HG03097 (cell line): Measurements from ENCODE around the gene FBXL2.
"Not testable (repeated sequence)": the region's sequence is repeated elsewhere in the genome, so short reads cannot be mapped to it uniquely, and the experiment has no call there.

ENCODE experiments used
- ATAC-seq: cut with Tn5 transposase; IDR thresholded peaks from one replicate; pipeline ENCODE4 v1.9.1; 2021; ENCODE audit not compliant: unreplicated experiment, low FRiP score

Gene FBXL2

DNA sequence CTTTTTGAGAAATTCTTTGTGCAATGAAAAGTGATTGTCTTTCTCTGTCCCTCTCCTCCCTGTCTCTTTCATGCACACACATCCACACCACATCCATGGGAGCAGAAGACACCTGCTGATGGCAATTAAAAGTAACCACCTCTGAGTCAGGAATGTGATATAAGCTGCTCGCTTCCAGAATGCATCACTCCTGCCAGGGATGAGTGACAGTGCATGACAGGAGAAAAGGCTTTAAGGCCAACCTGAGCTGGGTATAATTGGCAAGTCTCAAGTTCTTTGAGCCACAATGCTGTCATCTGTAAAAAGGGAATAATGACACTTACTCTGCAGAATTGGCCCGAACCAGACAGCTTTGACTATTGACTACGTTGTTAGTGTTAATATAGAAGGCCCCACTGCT is 103.4 kb downstream of the FBXL2 start:
- ATAC-seq: no peak

DNA sequence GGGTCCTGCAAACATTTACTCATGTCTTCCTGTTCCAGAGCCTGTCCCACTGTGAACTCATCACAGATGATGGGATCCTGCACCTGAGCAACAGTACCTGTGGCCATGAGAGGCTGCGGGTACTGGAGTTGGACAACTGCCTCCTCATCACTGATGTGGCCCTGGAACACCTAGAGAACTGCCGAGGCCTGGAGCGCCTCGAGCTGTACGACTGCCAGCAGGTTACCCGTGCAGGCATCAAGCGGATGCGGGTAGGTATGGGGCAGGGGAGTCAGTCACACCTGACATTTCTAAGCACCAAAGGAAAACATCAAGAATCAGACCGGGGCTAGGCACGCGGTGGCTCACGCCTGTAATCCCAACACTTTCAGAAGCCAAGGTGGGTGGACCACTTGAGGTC is 106.7 kb downstream of the FBXL2 start:
- ATAC-seq: no peak

DNA sequence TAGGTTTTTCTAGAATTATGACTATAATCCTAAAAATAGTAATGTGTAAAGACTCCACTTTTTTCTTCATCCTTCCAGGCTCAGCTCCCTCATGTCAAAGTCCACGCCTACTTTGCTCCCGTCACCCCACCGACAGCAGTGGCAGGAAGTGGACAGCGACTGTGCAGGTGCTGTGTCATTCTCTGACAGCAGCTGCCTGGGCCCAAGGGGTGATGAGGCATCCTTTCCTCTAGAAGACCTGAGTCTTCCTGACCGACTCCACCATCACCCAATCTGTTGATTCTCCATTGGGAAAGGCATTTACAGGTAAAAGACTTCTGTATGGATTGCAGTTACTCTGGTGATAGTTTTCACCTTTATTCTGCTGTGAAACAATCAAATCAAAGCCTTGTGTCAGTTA is 108.2 kb downstream of the FBXL2 start:
- ATAC-seq: no peak

DNA sequence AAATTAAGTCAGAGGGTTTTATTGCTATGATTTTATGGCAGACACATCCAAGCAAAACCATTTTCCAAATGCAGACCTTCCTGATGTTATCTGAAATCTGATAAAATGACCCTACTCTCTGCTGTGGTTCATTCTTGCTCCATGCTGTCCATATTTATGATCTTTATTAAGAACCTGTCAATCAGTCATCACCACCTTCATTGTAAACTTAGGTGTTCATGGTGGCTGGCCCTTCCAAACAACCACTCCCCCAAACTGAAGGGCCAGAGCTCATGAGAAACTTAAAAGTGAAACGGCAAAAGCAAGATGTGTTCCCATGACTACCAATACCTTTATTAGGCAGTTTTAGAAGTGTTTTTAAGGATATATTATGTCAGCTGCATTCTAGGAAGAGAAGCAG is 109.4 kb downstream of the FBXL2 start:
- ATAC-seq: no peak

DNA sequence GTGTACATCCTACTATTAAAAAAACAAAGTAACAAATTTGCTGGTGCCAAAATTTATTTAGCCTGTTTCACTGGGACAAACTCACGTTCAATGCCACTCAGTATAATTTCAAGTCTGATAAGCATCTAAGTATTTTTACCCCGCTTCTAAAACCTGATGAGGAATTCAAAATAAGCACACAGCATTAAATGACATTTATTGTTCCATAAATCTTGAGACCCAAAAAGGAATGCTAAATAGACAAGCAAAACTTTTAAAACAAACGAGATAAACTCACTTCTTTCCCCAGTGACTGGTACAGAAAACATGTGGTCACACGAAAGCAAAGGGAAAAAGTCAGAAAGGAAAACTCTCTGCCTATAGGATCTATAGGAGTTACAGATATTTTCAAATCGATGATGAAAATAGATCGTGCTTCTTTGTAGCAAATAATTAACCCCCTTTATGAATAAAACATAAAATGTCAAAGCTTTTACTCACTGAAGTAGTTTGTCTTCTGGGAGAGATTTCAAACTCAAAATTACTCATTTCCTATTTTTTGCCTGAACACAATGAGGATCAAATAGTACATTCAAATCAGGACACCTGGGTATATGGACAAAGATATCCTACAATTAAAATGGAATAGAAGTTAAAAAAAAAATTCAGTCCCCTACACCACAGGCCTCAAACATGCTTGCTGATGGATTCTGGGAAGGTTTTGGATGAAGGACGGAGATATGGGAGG is 111.3 kb downstream of the FBXL2 start:
- no peak for ATAC-seq

DNA sequence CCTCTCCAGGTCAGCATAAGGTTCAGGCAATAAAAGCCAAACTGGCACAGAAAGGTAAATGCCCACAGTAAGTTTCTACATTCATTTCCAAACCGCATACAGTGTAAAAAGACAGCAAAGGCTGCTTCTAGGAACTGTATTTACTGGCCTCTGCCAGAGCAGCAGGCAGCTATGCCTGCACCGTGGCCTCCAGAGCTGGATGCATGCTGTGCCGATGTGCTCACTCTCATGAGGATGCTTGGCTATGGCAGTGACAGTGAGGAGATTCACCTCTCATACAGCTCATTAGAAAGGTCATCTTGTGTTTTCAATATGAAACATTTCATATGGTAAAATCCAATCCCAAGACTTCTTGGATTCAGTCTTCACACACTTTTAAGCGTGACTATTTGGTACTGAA is 112.7 kb downstream of the FBXL2 start:
- ATAC-seq: no peak

DNA sequence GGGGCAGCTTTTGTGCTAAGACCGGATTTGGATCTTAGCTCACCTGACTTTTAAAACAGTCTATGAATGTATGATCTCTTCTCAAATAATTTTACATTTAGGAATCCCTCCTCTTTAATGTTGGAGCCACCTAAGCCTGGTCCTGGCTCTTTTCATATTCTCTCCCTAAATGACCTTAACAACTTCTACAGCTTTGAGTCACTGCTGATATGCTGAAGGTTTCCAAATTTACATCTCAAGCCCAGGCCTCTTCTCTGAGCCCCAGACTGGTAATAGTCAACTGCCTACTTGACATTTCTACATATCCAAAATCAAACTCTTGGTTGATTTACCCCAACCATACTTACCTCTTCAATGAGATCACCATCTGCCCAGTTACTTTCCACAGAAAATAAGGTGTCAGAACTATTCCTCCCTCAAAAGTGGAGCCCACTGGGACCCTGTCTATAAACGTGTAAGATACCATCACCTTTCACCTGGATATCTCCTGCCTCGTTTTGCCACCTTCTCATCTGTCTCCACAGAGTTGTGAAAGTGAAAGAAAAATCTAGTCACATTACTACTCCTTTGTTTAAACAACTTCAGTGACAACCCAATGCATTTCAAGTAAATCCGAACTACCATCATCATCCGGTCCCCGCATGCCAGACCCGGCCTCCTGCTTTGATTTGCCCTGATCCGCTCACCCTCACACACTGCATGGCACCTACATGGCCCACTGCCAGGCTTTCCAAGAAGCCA is 114.2 kb downstream of the FBXL2 start:
- ATAC-seq: no peak

DNA sequence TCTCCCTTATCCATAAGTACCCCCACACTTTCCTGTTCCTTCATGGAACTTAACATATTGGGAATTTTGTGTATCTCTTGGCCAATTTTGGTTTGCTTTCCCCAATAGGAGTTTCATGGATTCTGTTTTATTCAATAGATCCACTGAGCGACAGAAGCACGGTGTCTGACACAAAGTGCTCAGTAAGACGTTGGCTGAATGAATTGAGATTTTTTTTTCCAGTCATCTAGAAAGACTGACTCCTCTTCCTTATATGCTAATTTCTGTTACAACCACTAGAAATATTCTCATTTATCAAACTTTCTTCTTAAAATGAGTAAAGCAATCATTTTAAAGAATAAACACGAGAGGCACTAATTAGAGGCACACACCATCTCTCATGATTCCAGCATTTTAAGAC is 114.9 kb downstream of the FBXL2 start:
- ATAC-seq: no peak

DNA sequence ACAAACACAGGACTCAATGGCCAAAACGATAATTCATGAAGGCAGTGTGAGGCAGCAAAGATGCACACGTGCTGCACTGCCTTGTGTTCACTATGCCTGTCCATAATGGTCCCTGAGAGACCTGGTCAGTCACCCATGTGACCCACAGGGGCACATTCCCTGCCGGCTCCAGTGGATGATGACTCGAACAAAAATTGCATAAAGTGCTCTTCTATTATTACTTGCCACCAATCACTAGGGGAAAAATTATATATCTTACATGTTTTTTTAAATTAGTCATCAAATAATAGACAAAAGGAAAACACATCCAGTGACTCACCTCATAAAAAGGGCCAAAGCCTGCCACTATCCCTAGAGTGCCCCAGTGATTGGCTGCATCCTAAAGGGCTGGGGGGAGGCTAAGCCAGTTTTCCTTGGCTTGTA is 115.5 kb downstream of the FBXL2 start:
- no peak for ATAC-seq

DNA sequence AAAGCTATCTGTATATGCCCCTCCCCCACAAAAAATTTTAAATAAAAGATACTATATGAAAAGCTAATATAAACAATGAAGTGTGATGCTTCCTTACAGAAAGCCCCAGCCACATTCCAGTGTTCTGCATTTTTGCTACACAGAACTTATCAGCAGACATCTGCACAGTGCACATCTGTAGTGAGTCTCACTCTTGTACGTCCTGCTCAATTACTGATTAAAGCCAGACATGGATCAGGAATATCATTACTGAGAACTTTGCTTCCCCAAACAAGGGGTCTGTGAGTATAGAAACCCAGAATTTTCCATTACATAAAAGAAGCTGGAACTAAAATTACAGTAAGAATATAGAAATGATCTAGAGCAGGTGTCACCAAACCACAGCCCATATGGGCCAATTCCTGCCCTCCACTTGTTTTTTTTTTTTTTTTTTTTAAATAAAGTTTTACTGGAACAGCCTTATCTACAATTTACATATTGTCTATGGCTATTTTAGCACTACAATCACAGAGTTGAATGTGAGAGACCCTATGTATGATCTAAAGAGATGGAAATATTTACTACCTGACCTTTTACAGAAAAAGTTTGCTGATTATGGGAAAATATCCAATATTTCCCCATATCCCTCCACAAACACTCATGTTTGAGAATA is 117.3 kb downstream of the FBXL2 start:
- ATAC-seq: no peak

DNA sequence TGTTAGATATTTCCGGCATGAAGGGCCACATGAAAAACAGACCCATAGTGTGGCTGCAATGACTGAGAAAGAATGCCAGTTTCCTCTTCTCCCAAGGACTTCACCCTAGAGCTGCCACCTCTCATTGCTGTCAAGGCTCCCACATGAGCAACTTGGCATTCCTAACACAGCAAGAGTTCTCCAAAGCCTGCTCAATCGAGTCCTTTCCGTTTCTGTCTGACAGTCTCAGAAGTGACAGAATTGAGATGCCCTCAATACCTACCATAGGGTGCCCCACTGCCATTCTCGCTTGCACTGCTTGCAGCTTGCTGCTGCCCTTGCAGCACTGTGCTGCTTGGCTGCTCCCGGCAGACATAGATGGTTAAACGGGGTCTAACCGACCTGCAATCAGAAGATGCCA is 118.7 kb downstream of the FBXL2 start:
- ATAC-seq: no peak

DNA sequence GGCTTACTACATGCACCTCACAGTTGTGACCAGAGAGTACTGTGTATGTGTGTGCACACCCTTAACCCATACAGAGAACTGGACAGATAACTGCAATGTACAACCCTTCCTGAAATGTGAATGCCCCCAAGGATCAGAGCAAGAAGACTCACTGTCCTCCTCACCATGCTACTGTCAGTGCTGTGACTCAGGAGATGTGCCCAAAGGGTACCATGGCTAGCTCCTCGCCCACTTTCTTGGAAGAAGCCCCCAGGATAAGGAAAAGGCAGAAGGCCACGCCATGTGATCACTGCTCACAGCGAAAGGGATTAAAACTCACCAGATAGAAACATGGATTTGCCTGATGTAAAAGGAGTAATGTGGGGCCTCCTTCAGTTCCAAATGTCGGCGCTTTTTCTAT is 121.2 kb downstream of the FBXL2 start:
- no peak for ATAC-seq

DNA sequence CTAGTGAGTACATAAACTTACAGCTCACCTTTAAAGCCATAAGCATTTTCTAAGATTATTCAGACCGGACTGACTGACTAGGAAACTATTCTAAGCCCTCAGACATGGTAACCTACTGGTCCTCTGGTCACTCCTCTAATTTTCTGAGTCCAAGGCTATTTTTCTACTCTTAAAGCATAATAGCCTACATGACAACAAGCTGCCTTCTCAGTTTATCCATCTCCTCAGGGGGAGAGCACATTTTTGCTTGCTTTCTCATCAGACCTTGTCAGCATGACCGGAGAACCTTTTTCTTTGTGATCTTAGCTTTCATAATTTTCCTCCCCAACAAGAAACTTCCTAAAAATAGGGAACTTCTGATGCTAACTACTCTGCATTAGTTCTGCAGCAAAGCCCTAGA is 124.5 kb downstream of the FBXL2 start:
- ATAC-seq: no peak

DNA sequence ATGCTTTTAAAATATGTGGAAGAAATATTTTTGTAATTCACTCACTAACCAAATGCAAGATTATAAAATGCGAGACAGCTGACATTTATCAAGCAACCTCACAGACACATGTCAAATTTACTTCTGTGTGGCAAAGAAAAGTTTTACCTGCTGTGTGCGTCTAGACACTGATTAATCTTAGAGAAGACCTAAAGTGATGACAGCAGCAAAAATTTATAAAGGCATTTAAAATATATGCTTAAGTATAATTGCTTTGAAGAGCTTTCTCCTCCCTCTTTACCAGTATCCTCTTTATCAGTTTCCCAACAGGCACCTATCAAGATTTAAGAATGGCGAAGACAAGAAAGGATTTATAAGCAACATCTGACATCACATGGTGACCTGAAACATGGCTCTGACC is 125.7 kb downstream of the FBXL2 start:
- no peak for ATAC-seq

DNA sequence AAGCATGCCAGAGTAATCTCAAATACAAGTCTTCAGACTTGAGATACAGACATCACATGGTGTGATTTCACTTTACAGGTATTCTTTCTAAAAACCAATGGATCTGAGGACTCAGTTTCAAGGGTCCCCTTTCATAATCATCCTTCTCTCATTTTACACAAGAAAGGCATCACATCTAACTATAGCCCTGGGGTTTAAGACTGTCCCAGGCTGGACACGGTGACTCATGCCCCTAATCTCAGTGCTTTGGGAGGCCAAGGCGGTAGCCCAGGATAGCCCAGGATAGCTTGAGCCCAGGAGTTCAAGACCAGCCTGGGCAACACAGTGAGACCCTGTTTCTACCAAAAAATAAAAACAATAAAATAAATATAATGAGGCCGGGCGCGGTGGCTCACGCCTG is 126.5 kb downstream of the FBXL2 start:
- ATAC-seq: no peak

DNA sequence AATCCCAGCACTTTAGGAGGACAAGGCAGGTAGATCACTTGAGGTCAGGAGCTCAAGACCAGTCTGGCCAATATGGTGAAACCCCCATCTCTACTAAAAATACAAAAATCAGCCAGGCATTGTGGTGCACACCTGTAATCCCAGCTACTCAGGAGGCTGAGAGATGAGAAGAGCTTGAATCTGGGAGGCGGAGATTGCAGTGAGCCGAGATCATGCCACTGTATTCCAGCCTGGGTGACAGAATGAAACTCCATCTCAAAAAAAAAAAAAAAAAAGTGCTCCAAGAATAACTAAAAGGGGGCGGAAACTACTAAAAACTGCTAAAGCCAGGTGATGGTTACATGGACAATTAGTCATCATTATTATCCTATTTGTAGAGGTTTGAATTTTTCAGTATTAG is 133.6 kb downstream of the FBXL2 start:
- ATAC-seq: not testable (repeated sequence)

DNA sequence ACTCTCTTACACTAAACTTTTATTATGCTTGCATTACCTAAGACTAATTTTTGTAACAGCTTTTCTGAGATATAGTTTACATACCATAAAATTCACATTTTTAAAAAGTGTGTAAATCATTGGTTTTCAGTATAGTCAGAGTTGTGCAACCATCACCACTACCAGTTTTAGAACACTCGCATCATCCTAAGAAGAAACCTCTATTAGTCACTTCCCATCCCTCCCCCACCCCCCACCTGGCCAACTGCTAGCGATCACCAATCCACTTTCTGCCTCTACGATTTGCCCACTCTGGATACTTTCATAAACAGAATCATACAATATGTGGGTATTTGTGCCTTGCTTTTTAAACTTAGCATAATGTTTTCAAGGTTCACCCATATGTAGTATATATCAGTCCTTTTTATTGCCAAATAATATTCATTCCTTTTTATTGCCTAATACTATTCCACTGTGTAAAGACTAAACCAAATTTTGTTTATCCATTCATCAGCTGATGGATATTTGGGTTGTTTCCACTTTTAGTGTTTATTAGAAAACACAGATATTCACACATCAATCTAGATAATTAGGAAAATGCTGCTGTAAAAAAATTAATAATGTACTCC is 139.9 kb downstream of the FBXL2 start:
- no peak for ATAC-seq

DNA sequence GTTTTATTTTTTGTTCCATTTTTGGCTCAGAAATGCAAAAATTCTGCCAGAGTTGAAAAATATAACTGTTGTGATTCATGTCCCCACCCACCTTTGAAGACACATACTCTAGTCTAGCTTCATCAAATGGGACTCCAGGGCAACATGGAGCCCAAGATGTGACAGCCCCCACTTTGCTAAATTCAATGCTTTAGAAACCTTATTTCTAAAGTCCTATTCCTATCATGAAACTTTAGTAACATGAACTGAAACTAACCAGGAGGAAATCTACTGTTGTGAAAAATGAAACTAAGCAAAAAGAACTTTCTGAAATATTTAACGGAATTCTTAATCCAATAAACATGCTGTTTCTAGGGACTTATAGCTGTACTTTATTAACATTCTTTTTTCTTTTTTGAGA is 142.7 kb downstream of the FBXL2 start:
- no peak for ATAC-seq

DNA sequence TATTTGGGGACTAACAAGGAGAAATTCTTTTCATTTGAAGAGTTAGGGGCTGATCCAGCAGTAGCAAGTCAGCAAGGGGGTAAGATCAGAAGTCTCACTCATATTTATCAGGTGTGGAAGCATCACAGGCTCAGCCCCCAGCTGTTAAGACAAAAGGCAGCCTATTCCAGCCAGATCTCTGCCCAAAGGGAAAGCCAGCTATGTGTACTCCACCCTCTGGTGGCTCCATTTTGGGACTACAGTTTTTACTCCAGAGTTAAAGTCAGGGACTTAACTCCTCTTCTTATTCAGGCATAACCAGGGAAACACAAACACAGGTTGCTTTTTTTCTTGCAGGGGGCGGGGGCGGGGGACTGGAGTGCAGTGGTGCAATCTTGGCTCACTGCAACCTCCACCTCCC is 143.7 kb downstream of the FBXL2 start:
- no peak for ATAC-seq

DNA sequence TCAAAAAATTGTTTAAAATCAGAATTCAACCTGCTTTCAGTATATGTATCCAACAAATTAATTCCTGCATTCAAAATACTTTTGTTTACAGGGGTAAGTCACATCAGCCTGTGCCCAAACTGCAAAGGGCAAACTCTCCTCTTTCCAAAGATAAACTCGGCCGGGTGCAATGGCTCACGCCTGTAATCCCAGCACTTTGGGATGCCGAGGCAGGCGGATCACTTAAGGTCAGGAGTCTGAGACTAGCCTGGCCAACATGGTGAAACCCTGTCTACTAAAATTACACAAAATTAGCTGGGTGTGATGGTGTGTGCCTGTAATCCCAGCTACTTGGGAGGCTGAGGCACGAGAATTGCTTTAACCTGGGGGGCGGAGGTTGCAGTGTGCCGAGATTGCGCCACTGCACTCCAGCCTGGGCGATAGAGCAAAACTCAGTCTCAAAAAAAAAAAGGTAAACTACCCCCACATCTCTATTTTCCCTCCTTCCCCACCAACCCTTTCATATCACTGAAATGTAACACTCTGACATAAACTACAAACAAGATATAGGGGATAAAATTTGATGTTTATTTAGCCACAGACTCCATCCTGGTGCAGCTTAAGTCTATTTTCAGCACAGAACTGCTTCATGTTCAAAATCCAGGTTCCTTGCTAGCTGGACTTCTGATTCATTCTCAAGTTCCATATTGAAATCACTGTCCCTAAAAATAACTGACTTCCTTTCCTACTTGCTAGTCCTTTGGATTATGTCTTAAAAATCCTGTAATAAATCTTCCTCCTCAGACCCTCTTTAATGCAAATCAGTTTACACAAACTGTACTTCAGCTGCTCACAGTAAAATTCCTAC is 147.6 kb downstream of the FBXL2 start:
- ATAC-seq: no peak

DNA sequence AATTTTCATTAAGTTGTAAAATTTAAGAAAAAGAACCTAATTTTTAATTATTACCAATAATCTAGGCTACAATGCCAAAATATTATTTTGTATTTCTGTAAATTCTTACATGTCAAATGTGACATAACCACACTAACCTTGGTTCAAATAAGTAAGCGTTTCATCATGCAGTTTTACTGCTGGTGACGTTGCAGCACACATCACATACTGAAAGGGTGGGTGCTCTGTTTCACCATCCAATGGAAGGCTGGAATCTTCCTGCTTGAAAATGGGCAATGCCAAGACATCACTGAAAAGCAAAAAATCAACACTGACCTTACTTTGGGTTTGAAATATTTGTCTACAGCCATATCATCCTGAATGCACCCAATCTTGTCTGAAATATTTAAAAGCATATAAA is 148.2 kb downstream of the FBXL2 start:
- ATAC-seq: no peak
